ENCODE data around the gene SFT2D1. TPM values are rescaled to one million over a fixed set of nuclear protein-coding genes. Genes with fewer than 3 reads are reported as not detected.

The SFT2D1 gene
- total RNA-seq, 1 donor from 2014 or later: 31.8 TPM

DNA sequence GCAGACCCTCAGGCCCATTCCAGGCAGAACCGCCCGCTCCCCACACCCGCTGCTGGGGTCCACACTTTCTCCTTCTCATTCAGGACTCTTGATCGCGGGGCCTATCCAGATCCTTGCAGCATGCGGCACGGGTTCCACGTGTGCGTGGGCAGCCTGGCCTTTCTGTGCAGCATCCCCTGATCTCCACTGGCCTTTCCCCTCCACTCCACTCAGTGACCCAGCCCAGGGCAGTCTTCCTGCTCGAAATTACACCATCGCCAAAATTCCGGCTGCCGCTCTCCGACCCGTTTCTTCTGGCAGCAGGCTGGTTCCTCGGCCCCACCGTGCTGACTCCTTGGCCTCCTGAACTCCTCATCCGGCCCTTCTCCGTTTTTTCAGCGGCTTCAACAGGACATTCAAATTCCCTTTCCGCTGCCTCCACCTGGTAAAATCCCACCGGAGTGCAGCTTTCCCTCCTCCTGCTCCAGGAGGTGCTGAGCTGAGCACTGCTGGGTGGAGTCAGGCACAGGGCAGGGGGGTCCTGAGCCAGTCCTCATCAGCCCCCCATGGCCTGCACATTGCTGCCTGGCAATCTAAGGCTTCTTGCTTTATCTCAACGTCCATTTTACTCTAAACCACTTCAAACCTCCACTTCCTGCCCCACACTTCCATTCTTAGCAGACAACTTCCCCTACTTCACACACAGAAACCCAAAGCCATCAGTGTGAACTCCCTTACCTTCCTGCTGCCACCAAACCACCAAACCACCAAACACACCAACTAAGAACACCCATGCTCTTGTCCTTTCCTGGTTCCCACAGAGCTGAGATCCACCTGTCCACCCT lies 9.0 kb downstream of the SFT2D1 start:
- DNase-seq: no peak

- no peak for DNase-seq
Measured at GRCh38 chr6:166331503-166332415, 10.6 kb downstream of the SFT2D1 start.

DNA sequence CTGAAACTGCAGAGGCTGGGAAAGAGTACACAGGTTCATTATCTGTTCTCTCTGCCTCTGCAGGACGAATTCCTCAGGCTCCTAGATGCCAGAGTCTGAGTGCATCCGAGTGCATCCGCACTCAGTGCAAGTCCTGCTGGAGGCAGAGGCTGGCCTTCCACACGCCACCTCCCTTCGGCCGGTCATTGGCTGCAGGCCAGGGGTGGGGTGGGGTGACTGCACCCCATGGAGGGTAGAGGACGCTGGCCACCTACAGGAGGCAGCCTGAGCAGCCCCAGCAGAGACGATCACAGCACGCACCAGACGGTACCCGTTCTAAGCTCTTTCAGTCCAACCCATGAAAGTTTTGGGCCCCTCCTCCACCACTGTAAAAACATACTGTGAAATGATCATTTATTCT lies 11.7 kb downstream of the SFT2D1 start:
- no peak for DNase-seq

DNA sequence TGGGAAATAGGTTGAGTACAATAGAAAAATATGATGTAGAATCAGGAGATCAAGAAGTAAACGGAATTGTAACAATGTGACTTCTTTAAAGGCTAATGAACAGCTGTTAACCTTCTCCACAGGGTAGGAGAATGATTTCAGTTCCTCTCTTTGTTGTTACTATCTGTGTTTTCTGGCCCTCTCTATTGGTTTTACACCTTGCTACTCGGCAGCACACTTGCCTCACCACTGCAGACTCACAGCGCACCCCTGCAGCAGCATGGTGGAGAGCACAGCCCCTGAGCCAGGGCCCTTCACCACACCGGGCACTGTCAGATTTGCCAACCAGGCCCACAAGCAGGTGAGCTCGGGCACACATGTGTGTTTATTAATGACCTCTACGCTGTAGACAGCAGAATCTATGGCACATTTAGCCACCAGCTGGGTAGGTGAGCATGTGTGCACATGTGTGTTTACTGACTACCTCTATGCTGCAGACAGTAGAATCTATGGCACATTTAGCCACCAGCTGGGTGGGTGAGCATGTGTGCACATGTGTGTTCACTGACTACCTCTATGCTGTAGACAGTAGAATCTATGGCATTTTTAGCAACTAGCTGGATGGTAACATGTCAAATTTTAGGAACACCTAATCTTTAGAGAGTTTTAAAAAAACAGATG lies 16.8 kb downstream of the SFT2D1 start:
- no peak for DNase-seq

- DNase-seq: no peak
Measured at GRCh38 chr6:166323395-166323794, 18.9 kb downstream of the SFT2D1 start.

DNA sequence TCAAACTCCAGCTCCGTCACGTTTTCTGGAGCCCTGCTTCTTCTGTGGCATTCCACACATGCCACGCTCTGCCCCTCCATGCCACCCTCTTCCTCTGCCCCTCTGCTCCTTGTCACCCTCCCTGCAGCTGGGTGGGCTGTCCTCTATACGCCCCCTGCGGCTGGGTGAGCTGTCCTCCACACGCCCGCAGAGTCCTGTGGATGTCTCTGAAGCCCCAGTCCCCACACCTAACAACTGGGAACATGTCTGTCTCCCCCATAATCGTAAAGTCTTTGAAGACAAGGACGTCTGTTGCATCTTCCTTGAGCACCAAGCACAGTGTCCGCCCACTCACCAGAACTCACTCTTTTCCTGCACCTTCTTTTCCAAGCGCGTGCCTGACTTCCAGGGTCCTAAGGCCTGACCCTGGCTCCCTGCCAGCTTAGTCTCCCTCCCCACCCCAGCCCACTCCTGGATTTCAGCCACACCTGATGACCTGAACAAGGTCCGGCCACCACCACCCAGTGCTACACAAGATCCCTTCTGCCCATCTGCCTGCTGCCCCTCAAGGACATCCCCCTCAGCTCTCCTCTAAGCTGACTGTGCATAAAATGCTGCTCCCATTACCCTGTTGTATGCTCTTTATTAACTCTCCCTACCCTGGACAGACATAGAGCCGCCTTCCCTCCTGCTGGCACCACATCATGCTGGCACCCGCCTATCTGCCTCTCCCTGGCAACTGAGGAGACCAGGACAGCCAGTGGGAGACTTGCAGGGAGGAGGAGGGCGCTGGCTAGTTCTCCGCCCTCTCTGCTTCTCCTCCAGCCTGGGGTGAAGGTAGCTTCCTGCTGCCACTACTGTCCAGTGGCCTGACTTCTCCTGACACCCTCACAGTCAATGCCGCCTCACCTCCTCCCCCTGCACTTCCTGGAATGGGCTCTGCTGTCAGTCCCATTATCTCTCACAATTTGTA lies 23.4 kb downstream of the SFT2D1 start:
- DNase-seq: no peak

DNA sequence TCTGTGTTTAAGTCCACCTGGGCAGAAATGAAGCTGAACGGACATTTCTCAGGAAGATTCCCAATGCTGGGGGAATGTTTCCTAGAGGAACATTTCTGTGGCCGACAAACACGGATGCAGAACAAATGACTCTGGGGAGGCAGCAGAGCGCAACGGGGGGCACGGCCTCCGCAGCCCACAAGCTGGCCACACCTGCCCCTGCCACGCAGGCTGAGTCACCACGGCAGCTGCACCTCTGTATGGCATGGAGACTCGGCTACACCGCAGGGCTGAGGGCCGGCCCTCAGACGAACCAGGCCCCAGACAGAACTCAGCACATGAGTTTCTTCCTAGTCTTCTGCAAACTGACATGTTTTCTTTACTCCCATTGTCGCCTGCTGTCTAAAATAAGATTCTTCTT lies 24.1 kb downstream of the SFT2D1 start:
- DNase-seq: no peak

GRCh38 chr6:166317261-166318212 lies 24.8 kb downstream of the SFT2D1 start:
- DNase-seq: no peak

DNA sequence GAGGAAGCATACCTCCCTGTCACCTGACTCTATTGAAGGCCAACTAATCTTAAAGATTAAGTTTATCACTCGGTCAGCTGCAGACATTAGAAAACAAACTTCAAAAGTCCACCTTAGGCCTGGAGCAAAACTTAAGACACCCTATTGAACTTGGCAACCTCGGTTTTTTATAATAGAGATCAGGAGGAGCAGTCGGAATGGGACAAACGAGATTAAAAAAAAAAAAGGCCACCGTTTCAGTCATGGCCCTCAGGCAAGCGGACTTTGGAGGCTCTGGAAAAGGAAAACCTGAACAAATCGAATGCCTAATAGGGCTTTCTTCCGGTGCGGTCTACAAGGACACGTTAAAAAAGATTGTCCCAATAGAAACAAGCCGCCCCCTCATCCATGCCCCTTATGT lies 26.9 kb downstream of the SFT2D1 start:
- DNase-seq: no peak

DNA sequence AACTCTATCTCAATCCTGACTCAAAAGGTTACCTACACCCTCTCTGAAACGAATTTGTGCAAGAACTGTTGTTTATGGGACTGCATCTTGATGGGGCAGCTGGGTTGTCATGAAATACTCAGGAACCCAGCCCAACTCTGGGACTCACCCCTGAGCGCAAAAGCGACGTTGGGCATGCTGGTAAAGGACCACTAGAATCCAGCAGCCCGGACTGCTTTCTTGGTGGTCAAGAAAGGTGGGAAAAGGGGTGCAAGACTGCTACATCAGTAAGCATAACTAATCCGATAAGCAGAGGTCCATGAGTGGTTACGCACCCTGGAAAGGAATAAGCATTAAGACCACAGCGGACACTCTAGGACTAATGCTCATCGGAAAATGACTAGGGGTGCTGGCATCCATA lies 27.9 kb downstream of the SFT2D1 start:
- DNase-seq: no peak

- no peak for DNase-seq
Measured at GRCh38 chr6:166313255-166314070, 28.9 kb downstream of the SFT2D1 start.

GRCh38 chr6:166312832-166313231 lies 29.5 kb downstream of the SFT2D1 start:
- DNase-seq: no peak

DNA sequence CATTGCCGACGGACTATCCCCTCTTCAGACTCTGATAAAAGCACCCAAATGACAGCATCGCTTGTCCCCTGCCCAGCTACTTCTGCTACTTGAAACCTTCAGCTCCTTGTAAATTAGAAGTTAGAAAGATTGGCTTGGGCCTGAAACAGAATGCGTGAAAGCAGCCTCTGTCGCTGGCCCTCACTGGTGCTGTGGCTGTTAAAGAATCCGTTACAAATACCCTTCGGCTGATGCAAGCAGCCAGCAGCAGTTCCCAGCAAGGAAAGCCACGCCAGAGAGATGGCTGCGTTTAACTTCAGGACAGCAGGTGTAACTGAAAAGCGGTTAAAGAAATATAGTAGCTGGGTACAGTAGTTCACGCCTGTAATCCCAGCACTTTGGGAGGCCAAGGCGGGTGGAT lies 31.7 kb downstream of the SFT2D1 start:
- DNase-seq: no peak

- no peak for DNase-seq
Measured at GRCh38 chr6:166309977-166310376, 32.4 kb downstream of the SFT2D1 start.

- no peak for DNase-seq
Measured at GRCh38 chr6:166308769-166309589, 33.4 kb downstream of the SFT2D1 start.

DNA sequence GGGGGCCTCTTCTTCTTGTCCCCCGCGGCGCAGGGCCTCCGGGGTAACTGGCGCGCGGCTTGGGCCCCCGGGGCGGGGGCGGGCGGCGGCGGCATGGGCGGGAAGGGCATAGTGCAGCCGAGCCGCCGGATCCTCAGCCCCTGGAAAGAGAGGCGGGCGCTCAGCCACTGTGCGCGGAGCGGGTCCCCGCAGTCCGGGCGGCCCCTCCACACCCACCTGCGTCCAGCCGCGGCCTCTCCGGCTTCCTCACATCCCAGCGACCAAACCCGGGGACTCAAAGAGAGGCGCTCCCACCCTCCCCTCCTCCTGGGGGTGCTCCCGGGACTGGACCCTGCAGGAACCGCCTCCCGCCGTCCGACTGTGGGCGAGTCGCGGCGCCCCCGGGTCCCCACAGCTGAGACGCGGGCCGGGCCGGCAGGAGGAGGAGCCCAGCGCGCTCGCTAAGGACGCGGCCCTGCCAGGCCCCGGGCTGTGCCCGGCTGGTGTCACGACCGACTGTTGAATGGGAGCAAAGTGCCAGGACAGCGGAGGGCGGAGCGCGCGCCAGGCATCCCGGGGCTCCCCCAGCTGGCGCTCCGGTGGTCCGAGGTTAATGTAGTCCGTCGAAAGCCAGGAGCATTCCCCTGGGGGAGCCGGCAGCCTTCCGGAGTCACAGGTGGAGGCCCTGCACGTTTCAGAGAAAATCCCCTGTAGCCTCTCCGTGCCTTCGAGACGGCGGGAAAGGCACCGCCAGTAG lies 34.1 kb downstream of the SFT2D1 start, which contains the start of gene PRR18:
TSS of gene PRR18 (minus strand) at position 360 of the 736 bp plus-strand sequence. CDS start at position 110, 250 bp downstream.
- DNase-seq: no peak
